K562 (cell line): ENCODE results near the gene TRMT1. TPM values are rescaled to one million over a fixed set of nuclear protein-coding genes. Genes with fewer than 3 reads are reported as not detected.

ENCODE experiments used
- ATAC-seq: fragments of 200-7000 bp; cut with Tn5 transposase; 3 replicates; pipeline ENCODE4 v1.9.1; 2020; ENCODE audit warnings: moderate library complexity
- BruUV-seq: library from RNA; stranded (reverse); fragments of 400-500 nt; replicated peaks from 2 replicates; lab custom pipeline; 2021; lab: Mats Ljungman, UMichigan
- CTCF ChIA-PET: fragments of 300-600 bp; formaldehyde crosslinking; extraction: SDS; loops from one replicate; lab custom pipeline; 2021; ENCODE audit warnings: low intra/inter-chr PET ratio; lab: Yijun Ruan, JAX
- POLR2A ChIA-PET: fragments of 300-600, 350-650 bp; sonication (Branson Sonifier 250); formaldehyde crosslinking; extraction: SDS; loops from one replicate; lab custom pipeline; 2021; ENCODE audit warnings: antibody characterized with exemption, inconsistent platforms; lab: Yijun Ruan, JAX
- DNase-seq, 4 experiments: peaks; one replicate each; pipeline versions ENCODE4 v3.0.0 to v3.0.0-alpha.2; 2011 to 2018; ENCODE audit warnings: low spot score in 3 of 4, mixed read lengths in 3 of 4; ENCODE audit errors: extremely low read depth in 1 of 4
- FAIRE-seq: peaks from 2 replicates; lab custom pipeline; 2011; peaks lifted over from hg19 to GRCh38; lab: Jason Lieb, UNC
- H2AFZ ChIP-seq: 2 replicates; pipeline ENCODE4 v1.6.0; 2011; ENCODE audit warnings: low read depth, low read length, control low read depth, inconsistent platforms
- H3K27ac ChIP-seq: fragments of 200-600 bp; 3 replicates; pipeline ENCODE4 v1.8.0; 2011; ENCODE audit warnings: low read depth, mild to moderate bottlenecking, control low read depth, inconsistent platforms, low read length, moderate library complexity, mixed read lengths; ENCODE audit errors: extremely low read depth
- H3K27me3 ChIP-seq, 2 experiments: fragments of 300-600 bp in 1 of 2; 2 replicates in 1 of 2; 3 replicates in 1 of 2; pipeline versions ENCODE4 v1.6.0 to v1.8.0; 2011; ENCODE audit warnings: inconsistent platforms in 2 of 2, low read length in 2 of 2, mild to moderate bottlenecking in 1 of 2, mixed read lengths in 1 of 2, moderate library complexity in 1 of 2; ENCODE audit not compliant: control insufficient read depth in 2 of 2, insufficient read depth in 2 of 2
- H3K36me3 ChIP-seq: fragments of 300-600 bp; 3 replicates; pipeline ENCODE4 v1.8.0; 2011; ENCODE audit warnings: mild to moderate bottlenecking, low read length, inconsistent platforms; ENCODE audit not compliant: control insufficient read depth, insufficient read depth
- H3K4me1 ChIP-seq, 2 experiments: fragments of 200-600 bp in 1 of 2; replicated peaks in 1 of 2; 2 replicates in 1 of 2; 3 replicates in 1 of 2; pipeline versions ENCODE4 v1.5.1 to v1.8.0; 2011; ENCODE audit warnings: inconsistent platforms in 2 of 2, low read length in 2 of 2, mild to moderate bottlenecking in 1 of 2, mixed read lengths in 1 of 2, moderate library complexity in 1 of 2; ENCODE audit not compliant: control insufficient read depth in 2 of 2, insufficient read depth in 2 of 2
- H3K4me2 ChIP-seq: 2 replicates; pipeline ENCODE4 v1.6.1; 2011; ENCODE audit warnings: low read length, control low read depth, inconsistent platforms, mixed read lengths; ENCODE audit not compliant: insufficient read depth
- H3K4me3 ChIP-seq: fragments of 200-600 bp; sonication (generic), shearing (Covaris generic); 2 replicates; pipeline ENCODE4 v1.5.1; 2016; ENCODE audit warnings: control low read depth, inconsistent platforms
- H3K79me2 ChIP-seq: fragments of 200-600 bp; 3 replicates; pipeline ENCODE4 v1.8.0; 2011; ENCODE audit warnings: low read length, inconsistent platforms; ENCODE audit not compliant: control insufficient read depth, insufficient read depth
- H3K9ac ChIP-seq, 2 experiments: 2 replicates each; pipeline versions ENCODE4 v1.6.0 to v1.6.1; 2011; ENCODE audit warnings: low read depth in 2 of 2, low read length in 2 of 2, control low read depth in 1 of 2, inconsistent platforms in 1 of 2, mild to moderate bottlenecking in 1 of 2, mixed read lengths in 1 of 2; ENCODE audit not compliant: insufficient read depth in 1 of 2
- H3K9me1 ChIP-seq: one replicate; pipeline ENCODE4 v1.6.0; 2011; ENCODE audit warnings: inconsistent platforms, mild to moderate bottlenecking, low read length, moderate library complexity; ENCODE audit not compliant: control insufficient read depth, insufficient read depth
- H3K9me3 ChIP-seq: replicated peaks from 2 replicates; pipeline ENCODE4 v1.5.1; 2011; ENCODE audit warnings: low read depth, low read length, inconsistent platforms; ENCODE audit not compliant: control insufficient read depth, insufficient read depth
- H4K20me1 ChIP-seq: replicated peaks from 2 replicates; pipeline ENCODE4 v1.6.1; 2011; ENCODE audit warnings: low read length, inconsistent platforms, mixed read lengths; ENCODE audit not compliant: control insufficient read depth, insufficient read depth
- CEBPG ChIP-seq, 3 experiments: fragments of 200-800 bp in 1 of 3; sonication (Bioruptor generic) in 1 of 3; sonication (generic) in 1 of 3; formaldehyde crosslinking in 1 of 3; IDR thresholded peaks in 2 of 3; conservative IDR thresholded peaks in 1 of 3; 2 replicates each; pipeline versions ENCODE4 v1.6.1 to v1.8.0; 2016 to 2022; ENCODE audit warnings: missing compliant biosample characterization in 2 of 3, missing genetic modification characterization in 2 of 3, mild to moderate bottlenecking in 1 of 3, missing genetic modification reagents in 1 of 3
- CHCHD3 ChIP-seq: fragments of 250-450 bp; sonication (Bioruptor Pico); IDR thresholded peaks from 2 replicates; pipeline ENCODE4 v2.1.2; 2022; ENCODE audit warnings: mild to moderate bottlenecking
- MTA3 ChIP-seq: fragments of 450-650 bp; formaldehyde crosslinking; IDR thresholded peaks from 2 replicates; pipeline ENCODE4 v1.6.1; 2017; ENCODE audit warnings: mild to moderate bottlenecking, borderline replicate concordance
- SMAD4 ChIP-seq: fragments of 250-450 bp; sonication (Bioruptor Pico); conservative IDR thresholded peaks from 2 replicates; pipeline ENCODE4 v1.8.0; 2021; ENCODE audit warnings: inconsistent platforms, mild to moderate bottlenecking, moderate library complexity
- SMARCE1 ChIP-seq: fragments of 450-650 bp; IDR thresholded peaks from 2 replicates; pipeline ENCODE4 v1.7.1; 2016; ENCODE audit warnings: mild to moderate bottlenecking
- TAF7 ChIP-seq: fragments of 450-650 bp; IDR thresholded peaks from 2 replicates; pipeline ENCODE4 v1.6.1; 2016; ENCODE audit warnings: missing genetic modification characterization, missing compliant biosample characterization
- ZNF384 ChIP-seq: IDR thresholded peaks from 2 replicates; pipeline ENCODE4 v1.6.1; 2012; ENCODE audit warnings: low read depth, low read length, improper control_type of control experiment
- WGBS: fragments of 100-300 bp; shearing (Covaris generic); methylation state at CpG from one replicate; pipeline ENCODE4 v1.1.6; 2016; ENCODE audit warnings: low coverage, mixed read lengths; ENCODE audit not compliant: insufficient coverage; ENCODE audit errors: missing lambda C conversion rate; 5-methylcytosine and 5-hydroxymethylcytosine counted together
- in situ Hi-C: fragments of 300-500 bp; cut with MboI; formaldehyde crosslinking; loops from 4 replicates; pipeline ENCODE4 v1.15.0; 2018; ENCODE audit warnings: inconsistent platforms, mixed read lengths
- intact Hi-C: fragments of 100-400 bp; cut with micrococcal nuclease; formaldehyde crosslinking; loops from 2 replicates; pipeline ENCODE4 v1.14.2; 2022
- polyA plus RNA-seq, 8 experiments: library from polyadenylated mRNA; depleted of rRNA in 4 of 8; stranded (reverse) in 5 of 8; unstranded in 3 of 8; fragments of >200 nt; fragmentation: Nextera tagmentation in 2 of 8; fragmentation: Illumina TruSeq in 1 of 8; extraction: Ambion mirVana in 2 of 8; extraction: Trizol in 1 of 8; gene quantifications; 2 replicates each; pipeline versions ENCODE4 v1.2.1 to v1.2.3, GENCODE V29; 2011 to 2014; ENCODE audit warnings: inconsistent platforms in 1 of 8, missing spikeins in 1 of 8
- total RNA-seq, 7 experiments: library from RNA; depleted of rRNA in 6 of 7; stranded (reverse); fragments of >200 nt in 6 of 7; fragmentation: Illumina TruSeq in 2 of 7; extraction: Trizol in 2 of 7; gene quantifications; 2 replicates each; pipeline versions ENCODE4 v1.2.1 to v1.2.3, GENCODE V29; 2011 to 2021; ENCODE audit warnings: low replicate concordance in 1 of 7
- TF ChIP-seq, protein P1 (sequence below), 2 experiments: fragments of 450-650 bp in 1 of 2; sonication (generic) in 1 of 2; formaldehyde crosslinking in 1 of 2; IDR thresholded peaks in 1 of 2; conservative IDR thresholded peaks in 1 of 2; 2 replicates each; pipeline versions ENCODE4 v1.6.1 to v1.8.1; 2016 to 2023; ENCODE audit warnings: mild to moderate bottlenecking in 2 of 2, moderate library complexity in 2 of 2, inconsistent platforms in 1 of 2, missing genetic modification reagents in 1 of 2
- TF ChIP-seq, protein P2 (sequence below), 2 experiments: fragments of 450-650 bp in 1 of 2; sonication (generic) in 1 of 2; formaldehyde crosslinking in 1 of 2; IDR thresholded peaks; 2 replicates each; pipeline versions ENCODE4 v1.7.1 to v1.9.0; 2016 to 2022; ENCODE audit warnings: inconsistent platforms in 1 of 2, mild to moderate bottlenecking in 1 of 2, missing genetic modification reagents in 1 of 2

The TRMT1 gene
- total and polyA plus RNA-seq, 9 of the 15 experiments (the other 6 are each of a cell fraction or from before 2014, with no cell fraction given): 5.8 to 158 (median 54.3) TPM

DNA sequence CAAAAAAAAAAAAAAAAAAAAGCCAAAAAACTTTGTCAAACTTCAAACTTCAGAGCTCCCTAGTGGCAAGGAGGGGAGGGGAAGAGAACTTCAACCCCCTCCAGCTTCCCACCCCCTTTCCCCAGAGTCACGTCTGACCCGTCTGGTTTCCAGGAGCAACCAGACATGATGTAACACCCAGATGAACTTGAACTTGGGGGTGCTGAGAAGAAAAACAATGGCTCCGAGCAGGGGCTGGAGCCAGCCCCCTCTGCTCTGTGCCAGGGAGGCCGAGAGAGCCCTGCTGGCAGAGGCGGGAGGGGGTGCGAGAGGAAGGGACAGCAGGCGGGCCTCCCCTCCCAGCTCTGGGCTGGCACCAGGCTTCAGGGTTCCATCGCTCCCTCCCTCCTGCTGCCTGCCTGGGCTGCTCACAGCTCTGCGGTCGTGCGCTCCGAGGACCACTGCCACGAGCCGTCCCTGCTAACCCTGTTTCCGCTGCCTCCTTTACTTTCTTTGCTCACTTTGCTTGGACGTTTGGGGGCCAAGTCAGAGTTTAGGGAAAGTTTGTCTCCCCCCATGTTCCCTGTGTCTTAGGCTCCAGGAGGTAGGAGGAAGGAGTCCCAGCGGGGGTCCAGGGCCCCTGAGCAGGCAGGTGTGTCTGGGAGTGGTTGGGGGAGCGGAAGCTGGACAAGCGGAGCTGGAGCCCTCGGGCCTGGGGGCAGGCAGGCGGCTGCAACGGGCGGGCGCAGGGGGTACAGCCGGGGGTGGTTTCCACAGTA is 25.0 kb downstream of the TRMT1 start:
- 81% methylated on average over 18 of the region's 25 CpGs for WGBS
- ATAC-seq: no peak
- in situ Hi-C loops: loop anchor here (5.0 kb wide), 1 partner anchor 114 kb away; no protein-coding TSS in a partner anchor

More for the DNA sequence above, 25.0 kb downstream of the TRMT1 start:
- intact Hi-C loops: loop anchor here (5.0 kb wide), 1 partner anchor 59 kb away; no protein-coding TSS in a partner anchor
- Histone ChIP-seq H3K79me2 (no peaks in the 10 kb centered on the region), H3K36me3 (peaks cover 10% of the 10 kb centered on the region; the same call in 1 of the 3 replicates), H3K4me2 (no peak overlapping the region), H2AFZ (no peak overlapping the region), H3K4me3 (no peak overlapping the region), H3K9me3 (no peaks in the 10 kb centered on the region), H3K9ac (peak overlapping the region in 1 of 2 experiments; percentile 51; a peak in 1 of 4 replicates), H4K20me1 (no peaks in the 10 kb centered on the region), H3K9me1 (no peaks in the 10 kb centered on the region), H3K27me3 (no peaks in the 10 kb centered on the region), H3K4me1 (peaks cover 26 to 71% of the 10 kb centered on the region in 2 experiments), H3K27ac (no peak overlapping the region)
- TF ChIP-seq CEBPG (CRISPR knock-in tag; IDR thresholded peaks at IDR 0.05) (peak; percentile 59), CEBPG (tag; conservative IDR thresholded peaks at IDR 0.05 in 1 of 2, IDR thresholded peaks at IDR 0.05 in 1 of 2) (no peak; a peak in 2 of 4 replicates), ZNF384 (peak; percentile 80), SMARCE1 (no peak), CHCHD3 (CRISPR knock-in tag) (no peak), MTA3 (0 out of 2 replicates have a peak, but pooled peaks have one; percentile 25), SMAD4 (peak; percentile 63; the same call in 1 of the 2 replicates), TAF7 (no peak)
- TF ChIP-seq, protein P1, sequence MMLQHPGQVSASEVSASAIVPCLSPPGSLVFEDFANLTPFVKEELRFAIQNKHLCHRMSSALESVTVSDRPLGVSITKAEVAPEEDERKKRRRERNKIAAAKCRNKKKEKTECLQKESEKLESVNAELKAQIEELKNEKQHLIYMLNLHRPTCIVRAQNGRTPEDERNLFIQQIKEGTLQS (IDR thresholded peaks at IDR 0.05): peak; percentile 51
- TF ChIP-seq, protein P1 (CRISPR knock-in tag; conservative IDR thresholded peaks at IDR 0.05): no peak
- TF ChIP-seq, protein P2, sequence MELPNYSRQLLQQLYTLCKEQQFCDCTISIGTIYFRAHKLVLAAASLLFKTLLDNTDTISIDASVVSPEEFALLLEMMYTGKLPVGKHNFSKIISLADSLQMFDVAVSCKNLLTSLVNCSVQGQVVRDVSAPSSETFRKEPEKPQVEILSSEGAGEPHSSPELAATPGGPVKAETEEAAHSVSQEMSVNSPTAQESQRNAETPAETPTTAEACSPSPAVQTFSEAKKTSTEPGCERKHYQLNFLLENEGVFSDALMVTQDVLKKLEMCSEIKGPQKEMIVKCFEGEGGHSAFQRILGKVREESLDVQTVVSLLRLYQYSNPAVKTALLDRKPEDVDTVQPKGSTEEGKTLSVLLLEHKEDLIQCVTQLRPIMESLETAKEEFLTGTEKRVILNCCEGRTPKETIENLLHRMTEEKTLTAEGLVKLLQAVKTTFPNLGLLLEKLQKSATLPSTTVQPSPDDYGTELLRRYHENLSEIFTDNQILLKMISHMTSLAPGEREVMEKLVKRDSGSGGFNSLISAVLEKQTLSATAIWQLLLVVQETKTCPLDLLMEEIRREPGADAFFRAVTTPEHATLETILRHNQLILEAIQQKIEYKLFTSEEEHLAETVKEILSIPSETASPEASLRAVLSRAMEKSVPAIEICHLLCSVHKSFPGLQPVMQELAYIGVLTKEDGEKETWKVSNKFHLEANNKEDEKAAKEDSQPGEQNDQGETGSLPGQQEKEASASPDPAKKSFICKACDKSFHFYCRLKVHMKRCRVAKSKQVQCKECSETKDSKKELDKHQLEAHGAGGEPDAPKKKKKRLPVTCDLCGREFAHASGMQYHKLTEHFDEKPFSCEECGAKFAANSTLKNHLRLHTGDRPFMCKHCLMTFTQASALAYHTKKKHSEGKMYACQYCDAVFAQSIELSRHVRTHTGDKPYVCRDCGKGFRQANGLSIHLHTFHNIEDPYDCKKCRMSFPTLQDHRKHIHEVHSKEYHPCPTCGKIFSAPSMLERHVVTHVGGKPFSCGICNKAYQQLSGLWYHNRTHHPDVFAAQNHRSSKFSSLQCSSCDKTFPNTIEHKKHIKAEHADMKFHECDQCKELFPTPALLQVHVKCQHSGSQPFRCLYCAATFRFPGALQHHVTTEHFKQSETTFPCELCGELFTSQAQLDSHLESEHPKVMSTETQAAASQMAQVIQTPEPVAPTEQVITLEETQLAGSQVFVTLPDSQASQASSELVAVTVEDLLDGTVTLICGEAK (IDR thresholded peaks at IDR 0.05): no peak
- TF ChIP-seq, protein P2 (CRISPR knock-in tag; IDR thresholded peaks at IDR 0.05): peak; percentile 61; the same call in 1 of the 2 replicates
- FAIRE-seq (no peak), DNase-seq (no peak)
- no TSS peak for BruUV-seq
- CTCF ChIA-PET: interaction anchor here (3.7 to 4.7 kb wide), 2 partner anchors 113 to 126 kb away, joined by 46 to 59 read pairs; no protein-coding TSS in a partner anchor
- POLR2A ChIA-PET: interaction anchor here (0.6 to 0.8 kb wide), 2 partner anchors 97 to 115 kb away, joined by 3 to 5 read pairs; no protein-coding TSS in a partner anchor
